Retinal pigment epithelial cell (primary cell): ENCODE results near the gene SGCD.
"Not testable (repeated sequence)": the region's sequence is repeated elsewhere in the genome, so short reads cannot be mapped to it uniquely, and the experiment has no call there.

ENCODE experiments used
- DNase-seq: peaks from one replicate; pipeline ENCODE4 v3.0.0-alpha.2; 2010; ENCODE audit warnings: low read depth
- H3K4me3 ChIP-seq: 2 replicates; pipeline ENCODE4 v1.5.1; 2011; ENCODE audit warnings: mild to moderate bottlenecking, low read length, control low read depth, moderate library complexity
- TF ChIP-seq, protein P1 (sequence below): conservative IDR thresholded peaks from 2 replicates; pipeline ENCODE4 v1.5.1; 2011; ENCODE audit warnings: low read depth, low read length, control low read depth, inconsistent platforms

Gene SGCD

DNA sequence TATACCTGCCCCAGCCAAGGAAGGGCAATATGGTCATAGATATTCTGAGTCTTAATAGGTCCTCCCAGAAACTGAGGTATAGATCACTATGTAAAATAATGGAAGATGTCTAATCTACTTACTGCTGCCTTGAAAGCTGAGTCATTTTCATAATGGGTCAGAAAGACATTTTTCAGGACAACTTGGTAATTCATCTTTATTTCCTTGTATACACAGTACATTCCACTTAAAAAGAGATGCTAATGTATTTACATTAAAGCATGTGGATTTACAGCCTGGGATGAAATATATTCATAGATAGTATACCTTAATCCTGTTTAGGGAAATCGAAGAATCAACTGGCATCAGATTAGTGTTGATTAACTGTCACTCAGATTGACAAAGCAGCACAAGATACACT, 304.0 kb downstream of the SGCD start:
- H3K4me3 ChIP-seq: no peak overlapping the region
- TF ChIP-seq, protein P1, sequence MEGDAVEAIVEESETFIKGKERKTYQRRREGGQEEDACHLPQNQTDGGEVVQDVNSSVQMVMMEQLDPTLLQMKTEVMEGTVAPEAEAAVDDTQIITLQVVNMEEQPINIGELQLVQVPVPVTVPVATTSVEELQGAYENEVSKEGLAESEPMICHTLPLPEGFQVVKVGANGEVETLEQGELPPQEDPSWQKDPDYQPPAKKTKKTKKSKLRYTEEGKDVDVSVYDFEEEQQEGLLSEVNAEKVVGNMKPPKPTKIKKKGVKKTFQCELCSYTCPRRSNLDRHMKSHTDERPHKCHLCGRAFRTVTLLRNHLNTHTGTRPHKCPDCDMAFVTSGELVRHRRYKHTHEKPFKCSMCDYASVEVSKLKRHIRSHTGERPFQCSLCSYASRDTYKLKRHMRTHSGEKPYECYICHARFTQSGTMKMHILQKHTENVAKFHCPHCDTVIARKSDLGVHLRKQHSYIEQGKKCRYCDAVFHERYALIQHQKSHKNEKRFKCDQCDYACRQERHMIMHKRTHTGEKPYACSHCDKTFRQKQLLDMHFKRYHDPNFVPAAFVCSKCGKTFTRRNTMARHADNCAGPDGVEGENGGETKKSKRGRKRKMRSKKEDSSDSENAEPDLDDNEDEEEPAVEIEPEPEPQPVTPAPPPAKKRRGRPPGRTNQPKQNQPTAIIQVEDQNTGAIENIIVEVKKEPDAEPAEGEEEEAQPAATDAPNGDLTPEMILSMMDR: no peak
- no peak for DNase-seq

DNA sequence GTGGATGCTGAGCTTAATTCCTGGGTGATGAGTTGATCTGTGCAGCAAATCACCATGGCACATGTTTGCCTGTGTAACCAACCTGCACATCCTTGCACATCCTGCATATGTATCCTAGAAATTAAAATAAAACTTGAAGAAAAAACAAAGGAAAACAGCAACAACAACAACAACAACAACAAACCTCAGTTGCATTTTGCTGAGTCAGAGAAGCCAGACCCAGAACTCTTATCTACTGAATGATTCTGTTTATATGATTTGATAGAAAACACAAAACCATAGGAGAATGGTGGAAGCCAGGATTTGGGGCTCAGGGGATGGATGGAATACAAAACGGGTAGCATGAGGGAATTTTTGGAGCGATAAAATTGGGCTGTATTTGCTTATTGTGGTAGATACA, 307.3 kb downstream of the SGCD start:
- TF ChIP-seq, protein P1: no peak
- H3K4me3 ChIP-seq: no peak overlapping the region
- no peak for DNase-seq

DNA sequence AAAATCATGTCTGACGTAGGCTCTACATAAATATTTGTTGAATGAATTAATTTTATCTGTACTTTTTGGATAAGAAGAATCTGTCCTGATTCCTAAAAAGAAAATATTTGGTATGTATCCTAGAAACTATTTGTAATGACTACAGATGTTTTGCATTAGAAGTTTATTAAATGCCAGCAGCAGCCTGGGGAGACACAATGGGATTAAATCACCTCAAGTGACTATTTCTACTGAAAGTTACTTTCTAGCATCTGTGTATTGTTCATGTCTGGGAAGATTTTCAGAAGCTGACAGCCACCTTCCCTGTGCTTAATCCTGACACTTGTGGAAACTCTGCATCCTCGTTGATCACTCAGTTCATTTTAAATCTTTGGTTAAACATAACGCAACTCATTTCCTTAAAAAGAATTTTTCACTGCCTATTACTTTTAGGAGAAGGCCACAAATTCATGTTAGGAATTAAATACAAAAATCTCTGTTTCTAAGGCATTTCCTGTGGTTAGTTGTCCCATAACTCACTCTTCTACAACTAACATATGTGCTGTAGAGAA, 313.8 kb downstream of the SGCD start:
- TF ChIP-seq, protein P1: no peak
- no peak for DNase-seq
- no peak overlapping the region for H3K4me3 ChIP-seq

DNA sequence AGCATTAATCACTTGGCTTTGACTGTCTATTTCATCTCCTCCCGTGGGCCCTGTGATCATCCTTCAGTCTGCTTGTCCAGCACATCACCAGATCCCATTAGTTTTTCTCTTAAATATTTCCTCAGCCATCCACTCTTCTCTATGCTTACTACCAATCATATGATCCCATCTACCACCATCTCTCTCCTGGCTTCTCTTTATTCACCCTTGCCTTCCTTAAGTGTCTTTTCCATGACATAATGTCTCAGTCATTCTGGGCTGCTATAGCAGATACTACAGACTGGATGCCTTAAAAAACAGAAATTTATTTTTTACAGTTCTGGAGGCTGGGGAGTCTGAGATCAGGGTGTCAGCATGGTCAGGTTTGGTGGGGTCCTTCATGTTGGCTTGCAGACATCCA, 314.7 kb downstream of the SGCD start:
- no peak for DNase-seq
- TF ChIP-seq, protein P1: no peak

DNA sequence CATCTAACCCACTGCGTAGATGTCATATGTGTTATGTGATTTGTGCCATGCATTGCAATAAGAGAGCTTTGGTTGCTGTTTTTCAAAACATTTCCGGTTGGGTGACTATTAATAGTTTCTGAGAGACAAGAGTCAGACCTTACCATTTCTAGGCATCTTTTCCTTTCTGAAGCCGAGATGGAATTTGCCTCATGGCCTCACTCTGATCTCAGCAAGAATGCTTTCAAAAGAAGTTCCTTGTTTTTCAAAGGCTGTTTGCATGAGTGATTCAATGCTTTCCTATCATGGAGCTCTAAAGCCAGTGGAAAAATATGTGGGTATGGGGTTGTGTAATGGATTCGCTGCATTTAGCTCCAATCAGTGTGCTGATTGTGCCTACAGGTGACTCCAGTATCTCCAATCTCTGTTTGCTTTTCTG, 320.1 kb downstream of the SGCD start:
- no peak overlapping the region for H3K4me3 ChIP-seq
- no peak for DNase-seq
- TF ChIP-seq, protein P1: no peak

More for the DNA sequence above, 314.7 kb downstream of the SGCD start:
- no peak overlapping the region for H3K4me3 ChIP-seq

DNA sequence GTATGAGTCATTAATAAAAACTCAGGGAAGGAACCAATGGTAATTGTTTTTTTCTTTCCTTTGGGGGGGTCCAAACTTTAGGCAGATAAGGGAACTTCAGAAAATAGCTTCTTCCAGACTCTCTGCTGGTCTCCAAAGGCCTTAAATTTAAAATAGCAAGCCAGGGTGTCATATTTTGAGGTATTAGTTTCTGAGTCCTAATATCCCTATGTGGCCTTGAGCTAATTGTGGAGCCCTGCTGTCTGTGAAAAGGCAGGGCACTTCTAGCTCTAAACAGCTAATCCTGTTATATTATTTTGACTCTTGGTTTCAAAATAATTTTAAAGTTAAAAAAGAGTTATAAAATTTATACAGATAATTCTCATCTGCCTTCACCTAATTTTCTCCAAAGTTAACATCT, 327.5 kb downstream of the SGCD start:
- TF ChIP-seq, protein P1: no peak
- H3K4me3 ChIP-seq: no peak overlapping the region
- no peak for DNase-seq

DNA sequence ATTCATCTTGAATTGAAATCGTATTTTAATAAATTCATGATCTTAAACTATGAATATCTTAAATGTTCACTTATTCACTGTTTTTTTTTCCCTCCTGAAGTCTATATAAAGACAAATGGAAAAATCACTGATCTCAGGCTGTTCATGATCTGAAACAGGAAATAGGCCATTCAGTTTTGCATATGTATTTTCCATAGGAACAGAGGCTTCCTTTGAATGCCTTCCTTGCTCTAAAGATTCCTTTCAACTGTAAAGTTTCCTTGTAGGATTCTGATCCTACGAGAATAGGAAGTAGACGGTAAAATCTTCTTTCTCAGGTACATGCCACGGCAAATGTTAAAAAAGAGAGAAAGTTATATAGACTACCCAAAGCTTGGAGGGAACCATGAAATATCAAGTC, 328.8 kb downstream of the SGCD start:
- DNase-seq: no peak
- TF ChIP-seq, protein P1: no peak
- H3K4me3 ChIP-seq: no peak overlapping the region

DNA sequence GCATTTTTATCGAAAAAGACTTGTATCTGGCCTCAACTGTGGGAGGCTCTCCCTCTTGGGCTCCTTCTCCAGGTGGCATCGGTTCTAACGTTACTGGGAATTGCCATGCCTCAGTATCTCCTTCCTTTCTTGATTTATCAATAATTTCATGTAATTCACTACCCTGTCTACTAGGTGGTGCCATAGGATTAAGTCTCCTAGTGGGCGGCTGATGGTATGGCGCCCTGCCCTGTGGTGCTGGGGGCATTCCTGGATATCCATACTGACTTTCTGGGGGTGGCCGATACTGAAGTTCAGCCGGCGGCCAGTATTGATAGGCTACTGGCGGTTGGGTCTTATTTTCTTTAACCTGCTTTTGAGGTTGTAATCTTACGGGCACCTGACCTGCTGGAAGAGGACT, 337.9 kb downstream of the SGCD start:
- H3K4me3 ChIP-seq, DNase-seq: not testable (repeated sequence)

DNA sequence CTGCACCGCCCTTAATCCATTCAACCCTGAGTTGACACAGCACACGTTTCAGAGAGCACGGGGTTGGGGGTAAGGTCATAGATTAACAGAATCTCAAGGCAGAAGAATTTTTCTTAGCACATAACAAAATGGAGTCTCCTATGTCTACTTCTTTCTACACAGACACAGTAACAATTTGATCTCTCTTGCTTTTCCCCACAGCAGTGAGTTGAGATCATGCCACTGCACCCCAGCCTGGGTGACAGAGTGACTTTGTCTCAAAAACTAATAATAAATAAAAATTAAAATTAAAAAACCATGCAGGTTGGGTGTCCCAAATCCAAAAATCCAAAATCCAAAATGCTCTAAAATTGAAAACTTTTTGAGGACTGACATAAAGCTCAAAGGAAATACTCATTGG, 339.7 kb downstream of the SGCD start:
- not testable (repeated sequence) for DNase-seq, H3K4me3 ChIP-seq
